ENCODE results near the gene LNP1.

GRCh38 chr3:100449214-100449613 is 47.9 kb downstream of the LNP1 start:
- TF ChIP-seq CTCF (IDR thresholded peaks at IDR 0.05; ENCODE audit: low read depth, low read length) (no peak), EZH2phosphoT487 (IDR thresholded peaks at IDR 0.05; ENCODE audit: low read depth) (no peak)
